NCI-H524 treated with DMSO at 0.1 percent for 48 hours (cell line): ENCODE results near the gene NEMP2.
"Not testable (repeated sequence)": the region's sequence is repeated elsewhere in the genome, so short reads cannot be mapped to it uniquely, and the experiment has no call there.

ENCODE experiments used
- DNase-seq: peaks from one replicate; lab custom pipeline; 2025; lab: John Stamatoyannopoulos, UW

NEMP2 gene

DNA sequence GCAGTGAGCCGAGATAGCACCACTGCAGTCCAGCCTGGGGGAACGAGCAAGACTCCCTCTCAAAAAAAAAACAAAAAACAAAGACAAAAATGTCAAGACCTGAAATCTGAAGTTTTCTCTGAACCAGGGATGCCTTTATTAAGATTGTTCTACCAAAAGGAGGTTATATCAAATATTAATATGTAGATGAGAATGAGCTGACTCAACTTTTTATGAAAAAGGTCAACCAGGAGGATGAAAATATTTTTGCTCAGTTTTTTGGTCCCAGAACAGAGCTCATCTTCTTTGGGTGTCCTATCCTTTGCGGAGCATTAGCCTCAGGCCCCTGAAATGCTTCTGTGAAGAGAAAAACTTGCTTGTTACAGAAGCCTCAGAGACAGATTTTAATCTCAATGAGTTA is 44.0 kb downstream of the NEMP2 start:
- DNase-seq: no peak

DNA sequence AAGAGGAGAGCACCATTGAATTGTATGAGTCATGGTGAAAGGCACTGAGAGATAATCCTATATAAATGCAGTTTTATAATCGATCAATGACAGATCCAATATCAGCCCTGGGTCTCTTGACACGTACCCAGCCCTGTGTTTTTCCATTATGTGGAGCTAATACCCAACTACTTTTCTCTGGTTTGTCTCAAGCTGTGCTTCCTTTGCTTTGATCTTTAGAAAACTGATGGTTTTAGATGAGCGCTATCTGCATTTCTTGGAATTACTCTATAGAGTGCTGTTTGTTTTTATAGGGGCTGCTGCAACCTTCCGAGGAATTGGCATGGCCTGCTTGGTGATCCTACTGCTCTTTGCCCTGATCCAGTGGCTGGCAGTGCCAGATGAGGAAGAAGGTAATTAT is 45.0 kb downstream of the NEMP2 start:
- DNase-seq: no peak

DNA sequence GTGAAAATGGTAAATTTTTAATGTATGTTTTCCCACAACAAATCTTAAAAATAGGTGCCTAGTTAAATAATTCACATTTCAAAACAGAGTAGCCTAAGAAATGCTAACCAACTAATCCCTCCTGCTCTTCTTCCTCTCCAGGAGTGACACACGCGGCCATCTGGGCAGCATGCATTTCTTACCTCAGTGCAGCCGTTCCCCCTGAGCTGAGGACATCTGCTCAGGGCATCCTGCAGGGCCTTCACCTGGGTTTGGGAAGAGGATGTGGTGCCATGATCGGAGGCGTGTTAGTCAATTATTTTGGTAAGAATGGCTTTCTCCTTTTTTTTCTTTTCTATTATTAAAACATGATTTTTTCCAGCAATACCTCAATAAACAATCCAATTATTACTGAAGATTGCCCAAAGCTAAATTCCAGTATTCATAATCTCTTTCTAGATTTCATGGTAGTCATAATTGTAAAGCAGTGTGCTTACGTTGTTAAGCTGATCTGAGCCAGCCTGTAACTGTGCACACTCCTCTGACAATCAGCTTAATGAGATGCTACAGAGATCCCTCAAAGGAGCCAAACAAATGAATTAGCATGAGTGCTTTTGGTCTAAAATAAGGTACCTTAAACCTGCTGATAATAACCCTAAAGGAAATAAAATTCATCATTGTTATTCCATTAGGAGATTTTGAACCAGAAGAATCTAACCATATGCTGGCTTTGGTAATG is 45.8 kb downstream of the NEMP2 start:
- DNase-seq: peak; percentile 71

DNA sequence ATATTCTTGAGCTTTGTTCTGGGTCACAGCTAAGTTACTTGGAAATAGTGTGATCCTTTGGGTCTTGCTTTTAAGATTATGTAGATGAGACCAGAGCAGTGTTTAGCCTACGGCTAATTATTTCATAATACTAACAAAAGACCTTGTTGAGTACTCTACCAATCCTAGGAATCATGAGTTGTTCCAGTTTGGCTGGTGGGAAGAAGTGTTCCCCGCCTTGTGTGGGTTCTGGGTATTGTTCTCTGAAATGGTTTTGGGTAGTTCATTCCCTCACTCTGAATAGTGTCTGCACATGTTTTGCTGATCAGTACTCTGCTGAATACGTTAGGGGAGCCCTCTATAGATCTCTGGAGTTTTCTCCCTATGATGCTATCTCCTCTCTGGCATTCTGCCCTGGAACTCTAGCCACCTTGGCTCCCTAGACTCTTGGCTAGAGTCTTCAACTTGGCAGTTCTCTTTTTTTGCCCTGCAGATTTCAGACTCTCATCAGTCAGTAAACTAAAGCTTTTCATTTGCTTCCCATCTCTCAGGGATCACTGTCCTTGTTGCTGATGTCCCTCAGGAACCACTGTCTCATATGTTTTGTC is 48.4 kb downstream of the NEMP2 start:
- no peak for DNase-seq

DNA sequence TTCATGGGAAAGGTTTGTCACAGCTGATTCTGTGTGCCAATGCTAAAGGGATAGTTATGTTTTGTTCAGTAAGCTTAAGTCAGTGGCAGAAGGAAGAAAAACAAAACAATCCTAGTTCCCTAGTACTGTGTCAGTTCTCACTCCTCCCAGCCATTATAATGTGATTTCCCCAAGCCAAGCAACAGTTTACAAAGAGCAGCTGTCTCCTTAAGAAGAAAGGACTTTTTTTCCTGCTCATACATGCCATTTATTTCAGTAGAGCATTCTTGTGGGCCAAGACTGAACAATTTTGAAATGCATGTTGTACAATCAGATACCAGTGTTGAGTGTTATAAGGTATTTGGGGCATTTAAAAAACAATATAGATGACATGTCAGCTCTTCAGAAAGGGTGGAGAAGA is 52.1 kb downstream of the NEMP2 start:
- no peak for DNase-seq

DNA sequence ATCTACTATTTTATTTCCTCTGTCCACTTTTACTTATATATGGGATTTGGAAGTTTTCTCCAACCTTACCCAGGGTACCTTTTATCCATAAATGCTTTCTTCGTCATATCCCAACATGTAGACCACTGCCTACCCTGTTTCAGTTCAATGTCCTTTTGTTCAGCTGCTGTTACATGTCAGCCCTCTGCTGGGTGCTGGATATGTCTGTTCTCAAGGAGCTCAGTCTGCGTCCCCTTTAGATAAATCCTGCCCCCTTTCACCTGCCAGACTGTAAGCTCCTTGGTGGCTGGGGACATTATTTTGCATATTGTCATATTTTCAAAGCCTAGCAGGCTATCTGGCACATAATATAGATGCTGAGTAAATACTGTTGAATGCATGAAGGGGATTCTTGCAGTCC is 53.2 kb downstream of the NEMP2 start:
- DNase-seq: no peak

DNA sequence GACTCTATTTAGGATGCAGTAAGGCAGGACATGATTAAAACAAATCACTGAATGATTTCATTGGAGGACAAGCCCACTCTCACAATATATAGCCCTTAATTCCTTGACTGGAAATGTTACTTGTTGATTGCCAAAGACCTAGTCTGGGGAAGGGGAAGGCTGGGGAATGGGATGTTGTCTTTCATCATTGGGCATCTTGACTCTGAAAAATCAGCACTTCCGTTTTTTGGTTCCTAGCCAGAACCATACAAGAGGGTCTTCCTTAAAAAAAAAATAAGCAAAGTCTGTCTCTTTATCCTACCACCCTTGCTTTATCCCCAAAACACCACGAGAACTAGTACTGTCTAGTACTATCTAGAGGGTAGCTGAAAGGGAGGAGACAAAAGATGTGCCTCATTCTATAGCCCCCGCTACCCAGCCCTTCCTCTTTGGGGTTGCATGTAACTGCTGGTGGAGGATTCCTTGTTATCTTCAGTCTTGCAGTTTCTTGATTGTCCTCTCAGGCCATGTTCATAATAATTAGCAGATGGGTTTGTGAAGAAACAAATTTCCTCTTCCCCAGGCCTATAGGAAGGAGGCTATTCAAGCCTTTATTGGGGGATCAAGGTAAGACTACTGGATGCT is 55.8 kb downstream of the NEMP2 start:
- DNase-seq: no peak

DNA sequence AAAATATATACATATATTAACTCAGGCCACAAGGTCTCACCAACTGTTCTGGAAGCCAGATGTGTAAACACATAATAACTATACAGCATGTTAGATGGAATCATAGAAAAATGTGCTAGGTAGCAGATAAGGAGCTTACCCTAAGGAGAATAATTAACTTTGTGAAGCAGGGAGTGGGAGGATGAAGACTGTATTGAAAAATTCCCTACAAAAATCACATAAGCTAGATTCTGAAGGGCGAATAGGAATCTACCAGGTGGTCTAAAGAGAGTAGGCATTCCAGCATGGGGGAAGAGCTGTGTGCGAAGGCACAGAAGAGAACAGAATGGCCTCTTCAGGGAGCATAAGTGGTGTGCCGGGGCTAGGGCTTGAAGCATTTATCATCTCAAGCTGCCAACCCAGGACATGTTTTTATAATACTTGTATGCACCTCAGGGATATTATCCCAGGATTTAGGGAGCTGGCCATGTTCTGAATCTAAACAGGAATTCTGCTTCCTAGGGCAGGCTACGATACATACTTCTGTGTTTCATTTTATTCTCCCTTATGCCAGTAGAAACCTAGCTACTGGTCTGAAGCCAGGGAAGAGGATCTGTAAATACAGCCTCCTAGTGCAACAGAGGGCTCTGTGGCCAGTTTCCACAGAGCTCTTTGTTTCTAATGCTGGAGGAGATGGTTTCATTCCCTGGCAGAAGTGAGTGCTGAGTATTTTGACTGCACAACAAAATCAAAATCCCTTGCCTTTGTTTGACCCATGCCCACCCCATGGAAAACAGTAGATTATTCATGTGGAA is 56.7 kb downstream of the NEMP2 start:
- DNase-seq: peak; percentile 48

DNA sequence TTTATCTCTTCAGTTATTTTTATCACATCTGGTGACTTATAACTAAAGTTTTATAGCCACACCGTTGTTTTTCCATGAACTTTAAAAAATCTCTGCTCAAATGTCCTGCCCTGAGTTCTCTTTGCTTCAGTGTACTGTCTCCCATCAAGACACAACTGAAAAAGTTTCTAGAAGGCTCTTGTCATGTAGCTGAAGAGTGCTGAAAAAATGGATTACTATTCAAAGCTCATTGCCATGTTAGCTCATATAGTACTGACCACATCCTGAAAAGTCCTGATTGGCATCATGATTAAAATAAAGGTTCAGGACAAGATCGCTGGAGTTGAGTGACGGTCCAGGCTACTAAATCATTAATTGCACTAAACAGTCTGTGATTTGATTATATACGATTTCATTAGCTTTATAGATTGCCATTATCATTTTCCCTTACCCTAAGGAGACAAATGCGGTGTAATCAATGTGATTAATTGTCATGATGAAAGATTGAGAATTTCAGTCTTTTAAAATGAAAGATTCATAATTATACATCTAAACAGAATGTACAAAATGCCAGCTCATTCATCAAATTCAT is 64.2 kb downstream of the NEMP2 start:
- DNase-seq: no peak

DNA sequence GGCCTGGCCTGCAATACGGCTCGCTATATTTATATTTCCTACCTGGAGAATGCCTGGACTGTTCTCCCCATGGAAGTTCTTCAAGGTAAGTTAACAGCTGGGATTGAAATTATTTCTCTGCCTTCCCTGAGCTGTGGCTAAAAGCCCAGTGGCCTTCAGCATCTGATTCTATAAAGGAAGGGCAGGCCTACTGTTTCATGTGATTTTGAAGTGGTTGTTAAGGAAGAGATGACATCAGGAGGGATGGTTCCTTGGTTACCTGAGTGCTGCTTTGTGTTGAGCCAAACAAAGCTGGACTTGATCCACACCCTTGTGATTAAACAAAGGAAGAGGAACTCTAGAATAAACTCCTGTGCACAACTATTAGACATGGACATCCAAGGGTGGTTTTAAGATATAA is 64.8 kb downstream of the NEMP2 start:
- DNase-seq: peak; percentile 70

DNA sequence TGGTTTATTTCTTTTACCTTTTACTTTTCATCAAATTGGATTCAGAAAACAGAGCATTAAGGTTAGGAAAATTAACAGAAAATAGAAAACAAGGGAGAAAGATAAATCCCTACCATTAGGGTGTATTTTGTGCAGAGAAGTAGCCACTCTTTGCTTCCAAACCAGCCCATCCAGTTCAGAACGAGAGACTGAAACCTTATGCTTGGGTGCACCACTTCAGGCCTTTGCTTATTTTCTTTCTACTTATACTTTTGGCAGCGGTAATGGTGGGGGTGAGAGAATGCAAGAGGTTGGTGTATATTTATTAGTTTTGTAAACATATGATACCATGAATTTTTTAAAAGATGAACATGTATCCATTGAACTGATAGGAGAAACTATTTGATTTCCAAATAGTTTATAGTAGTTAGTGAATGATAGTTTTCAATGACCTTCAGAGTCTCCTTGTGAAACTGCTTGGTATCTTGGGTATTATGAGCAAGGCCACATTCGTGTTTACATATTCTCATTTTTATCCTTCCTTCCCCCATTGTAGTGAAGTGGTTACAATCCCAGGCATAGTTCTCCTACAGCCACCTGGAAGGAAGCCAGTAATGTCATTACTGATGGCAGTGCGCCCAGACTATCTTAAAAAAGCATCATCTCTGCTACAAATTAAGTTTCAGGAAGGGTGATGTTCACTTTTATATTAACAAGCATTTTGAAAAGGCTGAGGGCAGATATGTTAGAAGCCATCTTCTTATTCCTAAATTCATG is 65.5 kb downstream of the NEMP2 start:
- DNase-seq: peak; percentile 79

DNA sequence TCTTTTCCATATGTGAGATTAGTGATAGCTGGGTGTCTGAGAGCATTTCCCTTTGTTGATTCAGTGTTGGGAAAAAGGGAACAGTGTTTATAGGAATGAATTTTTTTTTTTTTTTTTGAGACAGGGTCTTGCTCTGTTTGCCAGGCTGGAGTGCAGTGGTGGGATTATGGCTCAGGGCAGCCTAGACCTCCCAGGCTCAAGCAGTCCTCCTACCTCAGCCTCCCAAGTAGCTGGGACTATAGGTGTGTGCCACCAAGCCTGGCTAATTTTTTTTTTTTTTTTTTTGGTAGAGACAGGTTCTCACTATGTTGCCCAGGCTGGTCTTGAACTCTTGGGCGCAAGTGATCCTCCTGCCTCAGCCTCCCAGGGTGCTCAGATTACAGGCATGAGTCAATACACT is 66.2 kb downstream of the NEMP2 start:
- not testable (repeated sequence) for DNase-seq

DNA sequence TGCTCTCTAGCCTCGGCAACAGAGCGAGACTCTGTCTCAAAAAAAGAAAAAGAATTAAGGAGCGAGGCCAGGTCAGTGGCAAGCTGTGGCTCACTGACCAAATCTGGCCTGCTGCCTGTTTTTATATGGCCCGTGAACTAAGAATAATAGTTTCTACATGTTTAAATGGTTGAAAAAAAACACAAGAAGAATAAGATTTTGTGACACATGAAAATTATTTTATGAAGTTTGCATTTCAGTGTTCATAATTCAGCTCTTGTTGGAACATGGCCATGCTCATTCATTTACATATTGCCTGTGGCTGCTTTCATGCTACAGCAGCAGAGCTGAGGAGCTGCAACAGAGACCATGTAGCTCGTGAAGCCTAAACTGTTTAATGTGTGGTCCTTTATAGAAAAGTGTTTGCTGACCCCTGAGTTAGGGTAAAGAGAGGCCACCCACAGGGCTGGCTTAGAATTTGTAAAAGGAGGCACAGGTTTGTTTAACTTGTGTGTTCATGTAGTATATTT is 66.9 kb downstream of the NEMP2 start:
- DNase-seq: no peak

DNA sequence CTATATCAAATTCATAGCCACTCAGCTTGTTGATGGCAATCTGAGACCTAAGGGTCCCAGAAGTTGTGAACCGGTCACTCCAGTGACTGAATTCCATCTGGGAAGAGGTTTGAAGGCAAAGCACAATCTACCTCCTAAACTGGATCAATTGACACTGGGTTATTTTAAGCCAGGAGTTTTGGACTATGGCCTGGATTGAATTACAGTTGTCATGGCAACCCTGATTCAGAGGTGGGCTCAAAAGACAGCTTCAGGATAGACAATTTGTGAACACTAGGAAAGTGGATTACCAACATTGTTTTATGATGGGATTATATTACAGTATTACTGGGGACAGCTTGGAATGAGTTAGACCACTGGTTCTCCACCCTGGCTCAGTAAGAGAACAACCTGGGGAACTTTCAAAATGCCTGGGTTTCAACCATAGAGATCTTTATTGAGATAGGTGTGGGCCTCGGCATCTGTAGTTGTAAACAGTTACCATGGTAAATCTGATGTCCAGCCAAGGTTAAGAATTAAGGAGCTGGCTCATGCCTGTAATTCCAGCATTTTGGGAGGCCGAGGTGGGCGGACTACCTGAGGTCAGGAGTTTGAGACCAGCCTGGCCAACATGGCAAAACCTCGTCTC is 67.6 kb downstream of the NEMP2 start:
- DNase-seq: peak; percentile 80

DNA sequence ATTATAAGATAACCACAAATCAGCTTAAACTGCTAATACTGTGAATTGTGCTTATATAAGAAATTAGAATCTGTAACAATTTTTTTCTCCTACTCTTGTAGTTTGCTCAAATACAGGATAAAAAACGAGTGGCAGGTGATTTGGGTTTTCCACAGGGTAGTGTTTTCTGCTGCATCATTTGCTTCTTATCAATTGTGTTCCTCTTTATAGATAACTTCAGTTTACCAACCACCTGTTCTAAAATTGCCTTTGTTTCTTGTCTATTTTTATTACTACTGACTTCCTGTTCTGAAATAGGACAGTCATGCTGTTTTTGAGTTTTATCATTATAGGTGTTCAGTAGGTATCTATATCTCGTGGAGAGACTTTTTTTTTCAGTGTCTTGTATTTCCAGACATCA is 69.5 kb downstream of the NEMP2 start:
- DNase-seq: no peak

DNA sequence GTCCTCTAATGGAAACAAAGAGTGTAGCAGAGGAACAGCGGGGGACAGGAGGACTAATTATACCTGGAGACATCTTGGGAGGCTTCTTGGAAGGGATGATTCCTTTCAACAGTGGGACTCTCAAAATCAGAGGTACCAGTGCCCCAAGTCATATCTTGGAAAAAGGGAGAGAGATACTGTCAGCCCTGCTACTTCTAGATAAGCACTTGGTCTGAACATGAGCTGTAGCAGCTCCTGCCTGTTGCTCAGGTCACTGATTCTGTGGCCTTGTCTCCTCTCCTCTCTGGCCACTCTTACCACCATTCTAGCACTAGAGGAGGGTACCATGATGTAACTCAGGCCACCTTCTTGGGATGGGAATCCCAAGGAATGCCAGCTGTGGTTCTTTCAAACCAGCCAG is 71.9 kb downstream of the NEMP2 start:
- DNase-seq: no peak

DNA sequence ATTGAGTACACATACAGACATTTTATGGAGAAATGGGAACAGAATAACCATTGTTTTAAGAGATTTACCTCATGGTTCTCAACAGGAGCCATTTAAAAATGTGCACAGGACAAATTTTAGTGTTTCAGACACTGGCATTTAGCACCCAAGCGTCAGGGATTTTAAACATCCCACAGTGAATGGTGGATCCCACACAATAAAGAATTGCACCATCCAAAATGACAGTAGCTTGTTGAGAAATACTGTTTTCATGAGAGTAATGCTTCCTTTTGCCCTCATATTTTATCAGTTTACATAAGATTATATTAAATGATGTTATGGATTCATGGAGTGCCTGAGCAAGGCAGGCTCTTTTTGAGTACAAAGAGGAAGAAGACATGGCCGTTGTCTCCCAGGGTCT is 72.3 kb downstream of the NEMP2 start:
- DNase-seq: no peak

DNA sequence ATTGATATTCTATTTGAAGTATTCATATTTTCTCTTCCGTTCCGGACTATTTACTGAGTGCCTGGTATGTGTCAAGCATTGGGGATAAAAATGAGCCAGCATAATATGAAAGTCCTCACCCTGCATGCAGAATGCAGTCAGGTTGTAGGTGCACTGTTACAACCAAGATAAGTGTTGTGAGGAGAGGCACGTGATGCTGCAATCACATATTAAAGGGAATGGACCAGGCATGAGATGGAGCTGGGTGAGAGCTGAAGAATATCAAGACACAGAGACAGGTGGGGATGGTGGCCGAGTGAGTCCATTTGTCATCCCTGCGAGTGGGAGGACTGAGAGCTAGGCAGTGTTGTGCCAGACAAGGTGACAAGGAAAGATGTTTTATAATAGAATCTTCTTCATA is 74.0 kb downstream of the NEMP2 start:
- no peak for DNase-seq

DNA sequence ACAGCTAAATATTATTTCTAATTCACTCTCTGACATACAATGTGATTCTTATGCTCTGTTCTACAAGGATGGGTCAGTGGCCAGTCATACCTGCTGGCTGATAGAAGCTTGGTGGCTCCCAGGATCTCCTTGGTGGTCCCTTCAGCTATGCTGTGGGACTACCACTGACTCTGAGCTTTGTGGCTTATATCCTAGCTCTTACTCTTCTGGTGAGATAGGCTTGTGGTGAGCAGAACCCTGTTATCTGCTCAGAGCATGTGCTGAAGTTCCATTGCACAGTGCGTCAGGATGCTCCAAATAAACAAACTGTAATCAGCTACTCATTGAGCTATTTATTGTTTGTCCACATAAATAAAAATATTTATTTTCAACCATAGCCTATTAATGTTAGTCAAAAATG is 74.6 kb downstream of the NEMP2 start:
- DNase-seq: no peak

DNA sequence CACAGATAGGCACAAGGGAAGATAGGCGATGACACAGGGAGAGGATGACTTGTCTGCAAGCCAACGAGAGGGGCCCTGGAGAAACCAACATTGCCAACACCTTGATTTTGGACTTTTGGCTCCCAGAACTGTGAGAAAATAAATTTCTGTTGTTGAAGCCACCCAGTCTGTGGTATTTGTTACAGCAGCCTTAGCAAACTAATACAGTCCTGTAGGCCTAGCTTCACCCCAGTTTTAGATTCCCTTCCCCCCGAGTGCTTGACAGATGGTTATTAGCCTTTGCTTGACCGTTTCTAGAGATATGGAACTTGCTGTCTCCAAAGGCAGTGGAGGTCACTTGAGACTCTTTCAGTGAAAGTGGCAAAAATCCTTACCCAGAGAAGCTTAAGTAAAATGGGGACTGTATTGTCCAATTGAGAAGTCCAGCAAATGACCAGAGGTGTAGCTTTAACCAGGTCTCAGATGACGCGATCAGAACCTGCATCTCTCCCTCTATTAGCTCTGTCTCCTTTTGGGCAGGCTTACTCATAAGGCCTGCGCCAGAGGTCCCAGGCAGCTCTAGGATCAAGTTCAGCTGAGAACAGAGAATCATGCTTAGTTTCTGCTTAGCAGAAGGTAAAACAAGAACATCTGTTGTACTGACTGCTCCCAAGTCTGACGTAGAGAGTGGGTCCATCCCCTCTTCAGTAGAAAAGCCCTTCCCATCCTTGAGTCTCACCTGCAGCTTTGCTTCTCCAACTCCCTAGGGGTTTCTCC is 76.0 kb downstream of the NEMP2 start:
- peak; percentile 30 for DNase-seq
